HepG2 (cell line): Measurements from ENCODE around the gene PPP4R2. TPM values are rescaled to one million over a fixed set of nuclear protein-coding genes. Genes with fewer than 3 reads are reported as not detected.
A peak's percentile ranks its signal among the peaks of the same experiment; 100 is the strongest.

ENCODE experiments used
- ATAC-seq: fragments of 200-7000 bp; cut with Tn5 transposase; 3 replicates; pipeline ENCODE4 v1.9.1; 2020; ENCODE audit warnings: mild to moderate bottlenecking, moderate library complexity
- BruUV-seq: library from RNA; stranded (reverse); fragments of 400-500 nt; replicated peaks from 2 replicates; lab custom pipeline; 2021; lab: Mats Ljungman, UMichigan
- CTCF ChIA-PET: fragments of 300-600 bp; formaldehyde crosslinking; extraction: SDS; loops from one replicate; lab custom pipeline; 2021; ENCODE audit warnings: low total read pairs, inconsistent platforms, low intra/inter-chr PET ratio; lab: Yijun Ruan, JAX
- POLR2A ChIA-PET: fragments of 350-600 bp; sonication (Branson Sonifier 250); formaldehyde crosslinking; loops from one replicate; lab custom pipeline; 2020; ENCODE audit warnings: antibody characterized with exemption, inconsistent platforms; lab: Yijun Ruan, JAX
- DNase-seq: peaks from one replicate; pipeline ENCODE4 v3.0.0-alpha.2; 2015; ENCODE audit warnings: low spot score
- FAIRE-seq: peaks from 3 replicates; lab custom pipeline; 2011; peaks lifted over from hg19 to GRCh38; lab: Jason Lieb, UNC
- H2AFZ ChIP-seq: one replicate; pipeline ENCODE4 v1.6.1; 2011; ENCODE audit warnings: low read length, inconsistent platforms
- H3K27ac ChIP-seq: fragments of 300-600 bp; 3 replicates; pipeline ENCODE4 v1.8.0; 2011; ENCODE audit warnings: mixed run types, mild to moderate bottlenecking, mixed read lengths, low read length, inconsistent platforms; ENCODE audit not compliant: insufficient read depth; ENCODE audit errors: extremely low read length
- H3K27me3 ChIP-seq, 2 experiments: fragments of 200-600 bp in 1 of 2; 2 replicates in 1 of 2; 3 replicates in 1 of 2; pipeline versions ENCODE4 v1.6.0 to v1.8.0; 2011; ENCODE audit warnings: low read length in 2 of 2, mild to moderate bottlenecking in 2 of 2, moderate library complexity in 2 of 2, inconsistent platforms in 1 of 2; ENCODE audit not compliant: insufficient read depth in 2 of 2, control insufficient read depth in 1 of 2
- H3K36me3 ChIP-seq, 2 experiments: fragments of 200-600 bp in 1 of 2; replicated peaks in 1 of 2; 2 replicates in 1 of 2; 3 replicates in 1 of 2; pipeline versions ENCODE4 v1.5.1 to v1.8.0; 2011; ENCODE audit warnings: low read length in 2 of 2, inconsistent platforms in 1 of 2; ENCODE audit not compliant: insufficient read depth in 2 of 2, control insufficient read depth in 1 of 2
- H3K4me1 ChIP-seq: 2 replicates; pipeline ENCODE4 v1.5.1; 2012; ENCODE audit warnings: low read length, inconsistent platforms; ENCODE audit not compliant: insufficient read depth
- H3K4me2 ChIP-seq: 2 replicates; pipeline ENCODE4 v1.6.0; 2011; ENCODE audit warnings: low read depth, low read length, inconsistent platforms
- H3K4me3 ChIP-seq, 3 experiments: fragments of 200-600 bp in 1 of 3; sonication (generic), shearing (Covaris generic) in 1 of 3; replicated peaks in 1 of 3; 2 replicates each; pipeline ENCODE4 v1.5.1; 2011 to 2016; ENCODE audit warnings: low read length in 3 of 3, inconsistent platforms in 2 of 3, low read depth in 2 of 3, mild to moderate bottlenecking in 2 of 3, control low read depth in 1 of 3, mixed read lengths in 1 of 3; ENCODE audit not compliant: insufficient read depth in 1 of 3
- H3K79me2 ChIP-seq: one replicate; pipeline ENCODE4 v1.6.1; 2011; ENCODE audit warnings: low read length, inconsistent platforms; ENCODE audit not compliant: insufficient read depth
- H3K9ac ChIP-seq: 2 replicates; pipeline ENCODE4 v1.6.0; 2011; ENCODE audit warnings: mild to moderate bottlenecking, low read depth, low read length, inconsistent platforms; ENCODE audit not compliant: insufficient read depth
- H3K9me3 ChIP-seq: 2 replicates; pipeline ENCODE4 v1.5.1; 2012; ENCODE audit warnings: mild to moderate bottlenecking, low read length
- H4K20me1 ChIP-seq: 2 replicates; pipeline ENCODE4 v1.6.0; 2011; ENCODE audit warnings: inconsistent platforms, mild to moderate bottlenecking, low read length, moderate library complexity; ENCODE audit not compliant: insufficient read depth
- KAT8 ChIP-seq: IDR thresholded peaks from 2 replicates; pipeline ENCODE4 v1.6.1; 2016; ENCODE audit warnings: missing genetic modification reagents, missing compliant biosample characterization
- MED13 ChIP-seq: sonication (generic); formaldehyde crosslinking; IDR thresholded peaks from 2 replicates; pipeline ENCODE4 v1.5.0; 2020; ENCODE audit warnings: missing genetic modification reagents
- RBFOX2 ChIP-seq: fragments of 200-400 bp; formaldehyde crosslinking; IDR thresholded peaks from 2 replicates; pipeline ENCODE4 v1.6.1; 2017; ENCODE audit warnings: low read depth, mild to moderate bottlenecking, low read length
- SAP130 ChIP-seq: IDR thresholded peaks from 2 replicates; pipeline ENCODE4 v1.6.1; 2016; ENCODE audit warnings: low read depth
- TCF7 ChIP-seq: sonication (generic); IDR thresholded peaks from 2 replicates; pipeline ENCODE4 v1.6.1; 2016; ENCODE audit warnings: antibody characterized with exemption, low read depth
- TEAD3 ChIP-seq: optimal IDR thresholded peaks from 2 replicates; pipeline ENCODE3; 2016; ENCODE audit warnings: borderline replicate concordance
- ZNF292 ChIP-seq: sonication (generic); formaldehyde crosslinking; IDR thresholded peaks from 2 replicates; pipeline ENCODE4 v1.8.1; 2022; ENCODE audit warnings: mild to moderate bottlenecking, low read depth, missing genetic modification reagents, borderline replicate concordance
- ZNF644 ChIP-seq: IDR thresholded peaks from 2 replicates; pipeline ENCODE4 v1.6.1; 2016; ENCODE audit warnings: low read depth
- WGBS: methylation state at CpG from one replicate; pipeline ENCODE4 v1.1.6; 2017; ENCODE audit warnings: low lambda C conversion rate; 5-methylcytosine and 5-hydroxymethylcytosine counted together
- in situ Hi-C: cut with HindIII; loops from 2 replicates; pipeline ENCODE4 v1.10.0; 2017; ENCODE audit warnings: low pct_unique_long_range_greater_than_20kb; ENCODE audit not compliant: extremely low pct_ligation_motif_present
- intact Hi-C: fragments of 100-400 bp; cut with micrococcal nuclease; formaldehyde crosslinking; loops from one replicate; pipeline ENCODE4 v1.10.0; 2022; ENCODE audit not compliant: unreplicated experiment
- polyA plus RNA-seq, 8 experiments: library from polyadenylated mRNA; depleted of rRNA in 3 of 8; stranded (reverse) in 7 of 8; unstranded in 1 of 8; fragments of >200 nt; fragmentation: Illumina TruSeq in 4 of 8; extraction: Trizol in 4 of 8; gene quantifications; 2 replicates each; pipeline versions ENCODE4 v1.2.1 to v1.2.3, GENCODE V29; 2011 to 2016; ENCODE audit warnings: low read depth in 4 of 8, missing spikeins in 1 of 8, mixed read lengths in 1 of 8; ENCODE audit not compliant: insufficient read depth in 1 of 8
- total RNA-seq, 5 experiments: library from RNA; depleted of rRNA; stranded (reverse); fragments of >200 nt; fragmentation: Illumina TruSeq; extraction: Trizol; gene quantifications; 2 replicates each; pipeline ENCODE4 v1.2.3, GENCODE V29; 2016; ENCODE audit warnings: low read depth in 1 of 5
- TF ChIP-seq, protein P1 (sequence below): sonication (generic); formaldehyde crosslinking; IDR thresholded peaks from 2 replicates; pipeline ENCODE4 v1.5.0; 2020; ENCODE audit warnings: mild to moderate bottlenecking, missing genetic modification reagents

PPP4R2 gene
- total and polyA plus RNA-seq, 2 of the 13 experiments (the other 11 are each of a cell fraction or from before 2014, with no cell fraction given) = 22.3 to 161 TPM

DNA sequence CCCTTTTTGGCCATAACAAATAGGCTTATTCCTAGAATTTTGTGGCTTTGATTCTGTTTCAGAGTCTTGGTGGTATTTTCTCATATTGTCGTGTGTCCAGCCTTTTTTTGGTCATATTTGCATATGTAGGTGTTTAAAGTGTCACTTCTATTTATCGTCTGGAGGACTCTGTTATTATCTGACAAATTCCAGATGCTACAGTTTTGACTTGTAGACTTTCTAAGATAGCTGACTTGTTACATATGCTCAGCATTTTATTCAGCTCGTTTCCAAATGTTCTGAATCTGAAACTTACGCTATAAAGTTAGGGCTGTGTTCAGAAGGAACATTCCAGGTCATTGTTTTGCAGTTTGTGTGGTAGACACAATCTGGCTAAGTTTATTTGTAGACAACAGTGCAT, 1.9 kb downstream of the PPP4R2 start:
- Histone ChIP-seq H3K9me3 (no peaks in the 10 kb centered on the region), H3K27me3 (no peaks in the 10 kb centered on the region; a peak in 1 of 5 replicates), H3K4me2 (peak overlapping the region; percentile 88), H3K36me3 (peaks cover 3 to 17% of the 10 kb centered on the region in 2 experiments; a peak in 4 of 5 replicates), H2AFZ (no peak overlapping the region), H3K4me3 (peak overlapping the region; percentile 80 to 99 (median 94); a peak in 5 of 6 replicates), H3K79me2 (peaks cover 63% of the 10 kb centered on the region), H3K4me1 (peaks cover 62% of the 10 kb centered on the region), H4K20me1 (peaks cover 62% of the 10 kb centered on the region), H3K27ac (peak overlapping the region; percentile 89), H3K9ac (peak overlapping the region; percentile 93)
- FAIRE-seq = no peak
- ChIA-PET POLR2A (interaction anchor here (1.0 kb wide), 1 partner anchor 22 kb away, joined by 3 read pairs; no protein-coding TSS in a partner anchor), CTCF (interaction anchor here (3.9 kb wide), 1 partner anchor 59 kb away, joined by 31 read pairs; no protein-coding TSS in a partner anchor)
- ATAC-seq = no peak
- TF ChIP-seq TCF7 (no peak), SAP130 (CRISPR knock-in tag) (0 out of 2 replicates have a peak, but pooled peaks have one; percentile 10), MED13 (no peak), RBFOX2 (0 out of 2 replicates have a peak, but pooled peaks have one; percentile 2), ZNF292 (CRISPR knock-in tag) (no peak), ZNF644 (CRISPR knock-in tag) (no peak)
- BruUV-seq = no TSS peak
- in situ Hi-C loops (no loop called here), intact Hi-C loops (loop anchor here (5.0 kb wide), 2 partner anchors 46 to 111 kb away; partner anchors contain the start of gene GXYLT2)
- DNase-seq = no peak
- WGBS = 14% methylated on average over 4 of the region's 4 CpGs

- intact Hi-C loops = loop anchor here (1.0 to 5.0 kb wide), 3 partner anchors 48 to 151 kb away; partner anchors contain the start of gene GXYLT2
- no peaks in the 10 kb centered on the region for H3K9me3 ChIP-seq
- no peak for DNase-seq
- TF ChIP-seq, protein P1, sequence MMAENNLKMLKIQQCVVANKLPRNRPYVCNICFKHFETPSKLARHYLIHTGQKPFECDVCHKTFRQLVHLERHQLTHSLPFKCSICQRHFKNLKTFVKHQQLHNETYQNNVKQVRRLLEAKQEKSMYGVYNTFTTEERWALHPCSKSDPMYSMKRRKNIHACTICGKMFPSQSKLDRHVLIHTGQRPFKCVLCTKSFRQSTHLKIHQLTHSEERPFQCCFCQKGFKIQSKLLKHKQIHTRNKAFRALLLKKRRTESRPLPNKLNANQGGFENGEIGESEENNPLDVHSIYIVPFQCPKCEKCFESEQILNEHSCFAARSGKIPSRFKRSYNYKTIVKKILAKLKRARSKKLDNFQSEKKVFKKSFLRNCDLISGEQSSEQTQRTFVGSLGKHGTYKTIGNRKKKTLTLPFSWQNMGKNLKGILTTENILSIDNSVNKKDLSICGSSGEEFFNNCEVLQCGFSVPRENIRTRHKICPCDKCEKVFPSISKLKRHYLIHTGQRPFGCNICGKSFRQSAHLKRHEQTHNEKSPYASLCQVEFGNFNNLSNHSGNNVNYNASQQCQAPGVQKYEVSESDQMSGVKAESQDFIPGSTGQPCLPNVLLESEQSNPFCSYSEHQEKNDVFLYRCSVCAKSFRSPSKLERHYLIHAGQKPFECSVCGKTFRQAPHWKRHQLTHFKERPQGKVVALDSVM = peak; percentile 76
- TF ChIP-seq KAT8 (CRISPR knock-in tag) = no peak
- peak; percentile 28 for TF ChIP-seq TEAD3
- TF ChIP-seq, all 625 proteins: peak for 2
- BruUV-seq = no TSS peak
- peak overlapping the region; percentile 45 to 99 (median 80); a peak in 5 of 6 replicates for H3K4me3 ChIP-seq
- H3K36me3 ChIP-seq = peaks cover 4 to 27% of the 10 kb centered on the region in 2 experiments; a peak in 4 of 5 replicates
- ChIA-PET POLR2A (interaction anchor here (1.3 to 1.6 kb wide), 2 partner anchors 46 to 62 kb away, joined by 4 read pairs; no protein-coding TSS in a partner anchor), CTCF (interaction anchor here (3.9 kb wide), 1 partner anchor 61 kb away, joined by 31 read pairs; no protein-coding TSS in a partner anchor)
- FAIRE-seq = no peak
- in situ Hi-C loops = loop anchor here (5.0 kb wide), 1 partner anchor 53 kb away; no protein-coding TSS in a partner anchor
- H3K27me3 ChIP-seq = no peaks in the 10 kb centered on the region; a peak in 1 of 5 replicates
- H2AFZ ChIP-seq = no peak overlapping the region
- ATAC-seq = no peak
- 59% methylated on average over 2 of the region's 2 CpGs for WGBS
- peaks cover 71% of the 10 kb centered on the region for H3K4me1 ChIP-seq
- peak overlapping the region; percentile 88 for H3K4me2 ChIP-seq
- peaks cover 78% of the 10 kb centered on the region for H3K79me2 ChIP-seq
- no peak overlapping the region for H3K27ac ChIP-seq
- peak overlapping the region; percentile 16; the same call in 1 of the 2 replicates for H3K9ac ChIP-seq
- peaks cover 77% of the 10 kb centered on the region for H4K20me1 ChIP-seq
Observed at GRCh38 chr3:72999951-73000350, 3.3 kb downstream of the PPP4R2 start.
